ENCODE measurements around the gene KRTAP4-5. TPM values are rescaled to one million over a fixed set of nuclear protein-coding genes. Genes with fewer than 3 reads are reported as not detected.
"Not testable (repeated sequence)": the region's sequence is repeated elsewhere in the genome, so short reads cannot be mapped to it uniquely, and the experiment has no call there.

Gene KRTAP4-5
- not detected for total RNA-seq
- long read RNA-seq = 0 reads

DNA sequence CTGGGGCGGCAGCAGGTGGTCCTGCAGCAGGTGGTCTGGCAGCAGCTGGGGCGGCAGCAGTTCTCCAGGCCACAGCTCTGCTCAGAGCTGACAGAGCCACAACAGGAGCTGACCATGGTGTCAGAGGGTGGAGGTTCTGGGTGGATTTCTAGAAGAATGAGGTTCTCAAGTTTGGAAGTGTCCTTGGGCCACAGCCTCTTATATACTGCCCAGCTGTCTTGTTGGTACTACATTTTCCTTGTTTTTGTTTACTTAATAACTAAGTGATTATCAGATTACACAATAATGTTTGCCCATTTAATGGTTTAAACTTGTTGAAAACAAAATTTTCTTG, at the start of gene KRTAP4-5:
Gene KRTAP4-5, minus strand, starts transcription at position 174 of the 334 bp plus-strand sequence. Its CDS starts 58 bp downstream, at position 116.
- intact Hi-C loops (cut with DNase I) = no loop called here
- DNase-seq (ENCODE audit: low spot score) = no peak

DNA sequence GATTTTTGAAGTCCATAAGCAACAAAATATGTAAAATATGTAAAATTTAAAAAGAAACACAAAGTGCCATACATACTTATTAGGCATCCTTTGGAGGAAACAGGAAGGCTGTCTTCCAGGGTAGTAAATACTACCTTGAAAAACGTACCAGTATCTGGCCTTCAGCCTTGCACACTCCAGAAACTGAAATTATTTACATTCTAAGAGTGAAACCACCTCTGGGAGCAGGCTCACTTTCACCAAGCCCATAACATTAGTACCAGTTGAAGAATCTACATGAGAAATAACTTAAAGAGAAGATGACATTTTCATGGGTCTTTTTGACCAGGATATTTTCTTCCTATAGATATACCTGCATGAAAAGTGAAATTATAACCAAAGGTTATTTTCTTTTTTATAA, 46.4 kb upstream of the KRTAP4-5 start:
- intact Hi-C loops (cut with DNase I) = no loop called here
- DNase-seq (ENCODE audit: low spot score) = no peak

DNA sequence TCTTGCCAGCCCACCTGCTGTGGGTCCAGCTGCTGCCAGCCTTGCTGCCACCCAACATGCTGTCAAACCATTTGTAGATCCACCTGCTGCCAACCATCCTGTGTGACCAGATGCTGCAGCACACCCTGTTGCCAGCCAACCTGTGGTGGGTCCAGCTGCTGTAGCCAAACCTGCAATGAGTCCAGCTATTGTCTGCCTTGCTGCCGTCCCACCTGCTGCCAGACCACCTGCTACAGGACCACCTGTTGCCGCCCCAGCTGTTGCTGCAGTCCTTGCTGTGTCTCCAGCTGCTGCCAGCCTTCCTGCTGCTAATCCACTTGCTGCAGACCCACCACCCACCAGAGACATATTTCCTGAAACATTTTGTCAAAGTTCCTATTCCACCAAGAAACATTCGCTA, 40.7 kb upstream of the KRTAP4-5 start:
- intact Hi-C loops (cut with DNase I) = no loop called here
- DNase-seq (ENCODE audit: low spot score) = no peak

DNA sequence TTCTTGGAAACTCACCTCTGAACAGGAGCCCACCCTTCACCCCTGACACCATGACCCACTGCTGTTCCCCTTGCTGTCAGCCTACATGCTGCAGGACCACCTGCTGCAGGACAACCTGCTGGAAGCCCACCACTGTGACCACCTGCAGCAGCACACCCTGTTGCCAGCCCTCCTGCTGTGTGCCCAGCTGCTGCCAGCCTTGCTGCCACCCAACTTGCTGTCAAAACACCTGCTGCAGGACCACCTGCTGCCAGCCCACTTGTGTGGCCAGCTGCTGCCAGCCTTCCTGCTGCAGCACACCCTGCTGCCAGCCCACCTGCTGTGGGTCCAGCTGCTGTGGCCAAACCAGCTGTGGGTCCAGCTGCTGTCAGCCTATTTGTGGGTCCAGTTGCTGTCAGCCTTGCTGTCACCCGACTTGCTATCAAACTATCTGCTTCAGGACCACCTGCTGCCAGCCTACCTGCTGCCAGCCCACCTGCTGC, 40.3 kb upstream of the KRTAP4-5 start, which contains the start of gene KRTAP9-1:
Gene KRTAP9-1, plus strand, starts transcription at position 51 of the 482 bp plus-strand sequence. Its CDS starts 0 bp downstream, at position 51.
- DNase-seq (ENCODE audit: low spot score); intact Hi-C loops (cut with DNase I): not testable (repeated sequence)

DNA sequence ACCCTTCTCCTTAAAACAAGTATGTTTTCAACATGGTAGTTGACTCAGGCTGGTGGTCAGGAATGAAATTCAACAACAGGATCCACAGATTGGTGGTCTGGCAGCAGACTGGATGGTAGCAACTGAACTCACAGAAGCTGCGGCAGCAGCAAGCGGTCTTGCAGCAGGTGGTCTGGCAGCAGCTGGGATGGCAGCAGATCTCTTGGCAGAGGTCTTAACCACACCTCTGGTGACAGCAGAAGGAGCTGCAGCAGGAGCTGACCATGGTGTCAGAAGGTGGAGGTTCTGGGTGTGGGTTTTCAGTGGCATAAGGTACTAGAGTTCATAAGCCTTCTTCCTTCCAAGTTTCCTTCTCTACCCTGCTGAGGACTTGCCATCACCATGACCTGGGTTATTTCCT, 37.2 kb upstream of the KRTAP4-5 start:
- no peak for DNase-seq (ENCODE audit: low spot score)
- intact Hi-C loops (cut with DNase I) = no loop called here

DNA sequence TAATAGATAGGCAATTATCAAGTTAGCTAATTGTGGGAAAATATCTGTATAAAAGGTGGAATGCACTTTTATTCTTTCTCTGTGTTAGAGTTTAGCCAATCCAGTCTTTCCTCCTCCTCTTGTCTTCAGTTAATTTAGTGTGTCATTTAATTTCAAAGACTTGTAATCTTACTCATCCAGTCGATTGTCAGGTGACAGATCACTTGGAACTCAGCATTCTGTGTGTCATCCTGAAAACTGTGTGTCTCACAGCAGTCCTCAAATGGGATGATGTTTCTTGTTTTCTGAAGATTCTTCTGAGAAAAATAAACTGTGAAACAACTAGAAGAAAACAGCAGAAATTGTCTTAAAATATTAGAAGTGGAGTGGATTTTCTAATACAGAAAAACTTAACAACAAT, 35.4 kb upstream of the KRTAP4-5 start:
- no peak for DNase-seq (ENCODE audit: low spot score)
- intact Hi-C loops (cut with DNase I) = no loop called here

DNA sequence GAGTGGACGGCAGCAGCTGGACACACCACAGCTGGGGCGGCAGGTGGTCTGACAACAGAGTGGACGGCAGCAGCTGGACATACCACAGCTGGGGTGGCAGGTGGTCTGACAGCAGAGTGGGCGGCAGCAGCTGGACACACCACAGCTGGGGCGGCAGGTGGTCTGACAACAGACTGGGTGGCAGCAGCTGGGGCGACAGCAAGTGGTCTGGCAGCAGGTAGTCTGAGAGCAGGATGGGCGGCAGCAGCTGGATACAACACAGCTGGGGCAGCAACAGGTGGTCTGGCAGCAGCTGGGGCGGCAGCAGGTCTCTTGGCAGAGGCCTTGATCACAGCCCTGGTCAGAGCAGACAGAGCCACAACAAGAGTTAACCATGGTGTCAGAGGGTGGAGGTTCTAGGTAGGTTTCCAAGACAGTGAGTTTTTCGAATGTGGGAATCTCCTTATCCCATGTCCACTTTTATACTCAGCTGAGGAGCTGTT, 34.9 kb upstream of the KRTAP4-5 start, which contains the start of gene KRTAP4-1:
Gene KRTAP4-1, minus strand, starts transcription at position 432 of the 482 bp plus-strand sequence. Its CDS starts 57 bp downstream, at position 375.
- DNase-seq (ENCODE audit: low spot score) = no peak
- intact Hi-C loops (cut with DNase I) = no loop called here

DNA sequence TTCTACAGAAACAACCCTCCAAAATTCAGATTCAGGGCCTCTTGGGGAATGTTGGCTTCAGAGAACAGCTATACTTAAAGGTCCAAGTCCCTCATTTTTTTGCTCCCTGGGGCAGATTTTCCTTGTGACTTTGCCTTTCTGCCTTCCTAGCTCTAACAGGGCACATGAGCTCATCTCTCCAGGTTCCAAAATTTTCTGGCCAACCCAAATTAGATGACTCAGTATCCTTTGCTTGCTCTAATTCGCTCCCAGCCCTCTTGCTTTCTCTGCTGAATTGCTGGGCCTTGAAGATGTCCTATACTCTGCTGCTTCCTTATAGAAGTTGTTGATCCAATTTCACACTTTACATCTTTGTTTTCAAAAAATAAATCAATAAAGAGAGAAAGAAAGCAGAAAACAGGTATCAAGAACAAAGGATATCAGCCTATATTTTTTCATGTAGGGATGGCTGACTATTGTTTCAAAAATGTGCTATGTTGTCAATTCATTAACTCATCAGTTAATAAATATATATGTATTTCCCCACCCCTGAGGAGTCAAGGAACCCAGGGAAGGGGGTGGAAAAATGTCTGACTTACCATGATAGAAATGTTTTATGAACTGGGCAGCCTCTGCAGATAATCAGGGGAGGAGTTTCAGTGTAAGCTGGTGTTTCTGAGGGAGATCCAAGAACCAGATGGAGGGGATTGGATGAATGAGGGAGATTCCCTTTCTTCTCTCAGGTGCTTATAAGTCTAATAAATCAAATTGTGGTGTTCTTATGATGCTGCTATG, 29.4 kb upstream of the KRTAP4-5 start:
- intact Hi-C loops (cut with DNase I) = no loop called here

DNA sequence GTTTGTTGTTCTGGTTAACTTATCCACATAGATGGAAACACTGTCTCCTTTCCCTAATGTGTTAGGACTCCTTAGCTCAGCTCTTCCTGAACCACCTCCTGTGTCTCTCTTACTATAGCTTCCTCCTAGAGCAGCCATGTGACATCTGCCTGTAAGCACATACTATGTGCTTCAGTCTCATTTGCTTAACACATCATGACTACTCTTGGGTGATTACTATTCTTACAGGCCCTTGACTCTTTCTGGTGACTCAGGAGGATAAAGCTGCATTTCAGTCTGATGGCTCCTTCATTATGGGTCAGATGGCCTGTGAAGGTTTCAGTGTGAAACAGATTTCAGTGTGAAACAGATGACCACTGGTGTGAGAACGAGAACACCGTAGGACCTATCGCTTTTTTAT, 28.7 kb upstream of the KRTAP4-5 start:
- DNase-seq (ENCODE audit: low spot score) = no peak
- intact Hi-C loops (cut with DNase I) = no loop called here

More for the DNA sequence above, 29.4 kb upstream of the KRTAP4-5 start:
- DNase-seq (ENCODE audit: low spot score) = no peak

DNA sequence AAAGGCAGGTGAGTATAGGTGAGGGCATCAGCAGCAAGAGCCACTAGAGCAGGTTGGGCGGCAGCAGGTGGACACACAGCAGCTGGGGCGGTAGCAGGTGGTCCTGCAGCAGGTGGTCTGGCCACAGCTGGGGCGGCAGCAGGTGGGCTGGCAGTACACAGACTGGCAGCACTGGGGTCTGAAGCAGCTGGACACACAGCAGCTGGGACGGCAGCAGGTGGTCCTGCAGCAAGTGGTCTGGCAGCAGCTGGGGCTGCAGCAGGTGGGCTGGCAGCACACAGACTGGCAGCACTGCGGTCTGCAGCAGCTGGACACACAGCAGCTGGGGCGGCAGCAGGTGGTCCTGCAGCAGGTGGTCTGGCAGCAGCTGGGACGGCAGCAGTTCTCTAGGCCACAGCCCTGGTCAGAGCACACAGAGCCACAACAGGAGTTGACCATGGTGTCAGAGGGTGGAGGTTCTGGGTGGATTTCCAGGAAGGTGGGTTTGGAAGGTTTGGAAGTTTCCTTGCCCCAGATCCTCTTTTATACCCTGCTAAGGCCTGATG, 28.2 kb upstream of the KRTAP4-5 start, which contains the start of gene KRTAP4-2:
Gene KRTAP4-2, minus strand, starts transcription at position 495 of the 545 bp plus-strand sequence. Its CDS starts 57 bp downstream, at position 438.
- intact Hi-C loops (cut with DNase I) = no loop called here

DNA sequence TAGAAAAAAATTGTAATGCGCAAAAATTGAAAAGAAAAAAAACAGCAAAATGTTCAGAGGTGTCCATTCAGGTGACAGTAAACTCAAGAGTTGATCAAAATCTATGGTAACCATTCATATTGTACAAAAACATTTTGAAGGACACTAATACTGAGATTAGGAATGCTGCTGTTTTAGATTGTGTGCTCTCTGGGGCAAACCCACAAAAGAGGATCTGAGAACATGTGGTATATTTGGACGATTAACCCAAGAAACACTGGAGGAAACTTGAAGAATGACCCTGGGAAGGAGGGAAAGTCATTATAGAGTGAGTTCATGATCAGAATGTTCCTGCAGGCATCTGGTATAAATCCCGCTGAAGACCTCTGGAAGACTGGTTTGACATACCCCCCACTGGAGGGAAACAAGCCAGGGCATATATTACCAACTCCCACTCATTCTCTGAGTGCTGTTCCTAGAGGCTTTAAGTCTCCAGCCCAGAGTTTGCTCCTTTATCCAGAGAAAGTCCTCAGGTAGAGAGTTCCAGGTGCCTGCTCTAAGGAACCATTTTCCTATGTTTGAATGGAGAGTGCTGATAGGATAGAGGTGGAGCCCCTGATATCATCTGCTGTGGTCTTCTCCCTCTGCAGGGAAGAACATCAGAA, 27.2 kb upstream of the KRTAP4-5 start:
- no peak for DNase-seq (ENCODE audit: low spot score)
- intact Hi-C loops (cut with DNase I) = no loop called here

More for the DNA sequence above, 28.2 kb upstream of the KRTAP4-5 start, which contains the start of gene KRTAP4-2:
- DNase-seq (ENCODE audit: low spot score) = no peak

DNA sequence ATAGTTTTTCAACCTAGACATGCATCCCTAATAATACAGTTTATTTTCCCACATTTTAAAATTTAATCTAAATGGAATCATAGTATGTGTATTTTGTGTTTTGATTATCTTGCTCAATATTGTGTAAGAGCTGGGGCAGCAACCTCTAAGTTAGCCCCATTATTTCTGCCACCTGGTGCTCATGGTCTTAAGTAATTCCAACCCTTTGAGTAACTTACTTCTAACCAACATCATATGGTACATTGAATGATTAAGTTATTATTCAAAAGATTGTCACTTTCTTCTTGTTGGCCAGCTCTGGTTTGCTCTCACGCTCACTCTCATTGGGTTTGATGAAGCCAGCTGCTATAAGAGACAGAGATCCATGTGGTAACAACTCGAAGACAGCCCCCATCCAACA, 22.3 kb upstream of the KRTAP4-5 start:
- intact Hi-C loops (cut with DNase I) = no loop called here
- no peak for DNase-seq (ENCODE audit: low spot score)

DNA sequence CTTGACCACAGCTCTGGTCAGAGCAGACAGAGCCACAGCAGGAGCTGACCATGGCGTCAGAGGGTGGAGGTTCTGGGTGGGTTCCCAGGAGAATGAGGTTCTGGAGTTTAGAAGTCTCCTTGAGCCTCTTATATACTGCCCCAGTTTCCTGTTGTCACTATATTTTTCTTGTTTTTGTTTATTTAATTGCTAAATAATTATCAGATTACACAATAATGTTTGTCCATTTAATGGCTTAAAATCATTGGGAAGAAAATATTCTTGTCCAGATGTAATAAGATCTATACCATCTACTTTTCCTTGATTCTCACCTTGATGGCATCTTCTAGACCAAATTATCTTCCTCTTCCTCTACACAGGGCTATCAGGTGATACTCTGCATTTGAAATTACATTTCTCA, 18.5 kb upstream of the KRTAP4-5 start, which contains the start of gene KRTAP4-3:
Gene KRTAP4-3, minus strand, starts transcription at position 101 of the 400 bp plus-strand sequence. Its CDS starts 49 bp downstream, at position 52.
- no peak for DNase-seq (ENCODE audit: low spot score)
- intact Hi-C loops (cut with DNase I) = no loop called here

DNA sequence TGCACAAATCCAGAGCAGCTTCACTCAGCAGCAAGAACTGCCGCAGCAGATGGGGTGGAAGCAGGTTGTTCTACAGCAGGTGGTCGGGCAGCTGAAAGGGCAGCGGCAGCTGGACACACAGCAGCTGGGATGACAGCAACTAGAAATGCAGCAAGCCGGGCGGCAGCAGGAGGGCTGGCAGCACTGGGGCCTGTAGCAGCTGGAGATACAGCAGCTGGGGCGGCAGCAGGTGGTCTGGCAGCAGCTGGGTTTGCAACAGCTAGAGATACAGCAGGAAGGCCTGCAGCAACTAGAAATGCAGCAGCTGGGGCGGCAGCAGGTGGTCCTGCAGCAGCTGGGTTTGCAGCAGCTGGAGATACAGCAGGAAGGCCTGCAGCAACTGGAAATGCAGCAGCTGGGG, 17.9 kb upstream of the KRTAP4-5 start:
- DNase-seq (ENCODE audit: low spot score) = no peak
- intact Hi-C loops (cut with DNase I) = no loop called here

DNA sequence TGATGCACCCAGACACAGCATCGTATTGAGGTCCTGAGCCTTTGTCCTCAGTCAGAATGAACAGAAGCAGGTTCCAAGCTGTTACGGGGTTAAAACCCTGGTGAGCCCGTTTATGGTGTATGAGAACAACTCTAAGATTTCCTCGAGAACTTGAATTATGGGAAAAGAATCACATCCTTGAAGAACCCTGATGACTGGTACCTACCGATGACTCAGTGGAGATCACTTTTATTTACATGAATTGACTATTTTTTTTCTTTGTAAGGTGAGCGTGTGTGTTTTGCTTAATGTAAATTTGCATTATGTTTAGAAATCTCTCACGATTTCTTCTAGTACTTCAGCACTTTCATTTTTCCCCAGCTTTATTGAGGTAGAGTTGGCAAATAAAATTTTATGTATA, 14.2 kb upstream of the KRTAP4-5 start:
- DNase-seq (ENCODE audit: low spot score) = no peak
- intact Hi-C loops (cut with DNase I) = no loop called here

DNA sequence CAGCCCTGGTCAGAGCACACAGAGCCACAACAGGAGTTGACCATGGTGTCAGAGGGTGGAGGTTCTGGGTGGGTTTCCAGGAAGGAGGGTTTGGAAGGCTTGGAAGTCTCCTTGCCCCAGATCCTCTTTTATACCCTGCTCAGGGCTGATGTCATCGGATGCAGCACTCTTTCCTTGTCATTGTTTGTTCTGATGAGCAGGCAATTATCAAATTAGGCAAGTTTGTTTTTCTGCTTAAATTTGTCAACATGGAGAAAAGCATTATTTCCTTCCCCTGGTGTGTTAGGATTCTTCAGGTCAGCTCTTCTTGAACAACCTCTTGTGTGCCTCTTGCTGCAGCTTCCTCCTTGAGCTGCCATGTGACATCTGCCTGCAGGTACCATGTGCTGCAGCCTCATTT, 11.0 kb upstream of the KRTAP4-5 start, which contains the start of gene KRTAP4-4:
Gene KRTAP4-4, minus strand, starts transcription at position 101 of the 400 bp plus-strand sequence. Its CDS starts 57 bp downstream, at position 44.
- intact Hi-C loops (cut with DNase I) = no loop called here
- DNase-seq (ENCODE audit: low spot score) = no peak

DNA sequence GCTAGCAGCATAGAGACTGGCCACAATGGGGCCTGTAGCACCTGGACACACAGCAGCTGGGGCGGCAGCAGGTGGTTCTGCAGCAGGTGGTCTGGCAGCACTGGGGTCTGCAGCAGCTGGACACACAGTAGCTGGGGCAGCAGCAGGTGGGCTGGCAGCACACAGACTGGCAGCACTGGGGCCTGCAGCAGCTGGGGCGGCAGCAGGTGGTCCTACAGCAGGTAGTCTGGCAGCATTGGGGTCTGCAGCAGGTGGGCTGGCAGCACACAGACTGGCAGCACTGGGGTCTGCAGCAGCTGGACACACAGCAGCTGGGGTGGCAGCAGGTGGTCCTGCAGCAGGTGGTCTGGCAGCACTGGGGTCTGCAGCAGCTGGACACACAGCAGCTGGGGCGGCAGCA, 10.6 kb upstream of the KRTAP4-5 start:
- intact Hi-C loops (cut with DNase I); DNase-seq (ENCODE audit: low spot score): not testable (repeated sequence)

DNA sequence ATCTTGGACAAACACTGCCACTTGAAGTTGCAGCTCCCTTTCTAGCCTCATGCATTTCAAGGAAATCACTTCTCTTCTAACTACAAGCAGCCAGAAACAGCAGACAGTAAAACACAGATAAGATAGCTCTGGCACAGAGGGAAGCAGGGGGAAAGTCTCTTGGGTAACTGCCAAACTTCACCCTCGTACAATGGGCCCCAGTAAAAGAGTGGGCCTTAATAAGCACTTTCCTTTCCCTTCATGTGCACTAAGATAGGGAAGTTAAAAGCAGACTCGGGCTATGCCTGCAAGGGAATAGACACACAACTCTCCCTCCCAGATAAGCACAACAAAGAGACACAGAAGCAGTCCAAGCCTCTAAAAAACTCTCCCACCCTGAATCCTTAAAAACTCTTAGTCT, 4.2 kb upstream of the KRTAP4-5 start:
- intact Hi-C loops (cut with DNase I) = no loop called here
- no peak for DNase-seq (ENCODE audit: low spot score)

DNA sequence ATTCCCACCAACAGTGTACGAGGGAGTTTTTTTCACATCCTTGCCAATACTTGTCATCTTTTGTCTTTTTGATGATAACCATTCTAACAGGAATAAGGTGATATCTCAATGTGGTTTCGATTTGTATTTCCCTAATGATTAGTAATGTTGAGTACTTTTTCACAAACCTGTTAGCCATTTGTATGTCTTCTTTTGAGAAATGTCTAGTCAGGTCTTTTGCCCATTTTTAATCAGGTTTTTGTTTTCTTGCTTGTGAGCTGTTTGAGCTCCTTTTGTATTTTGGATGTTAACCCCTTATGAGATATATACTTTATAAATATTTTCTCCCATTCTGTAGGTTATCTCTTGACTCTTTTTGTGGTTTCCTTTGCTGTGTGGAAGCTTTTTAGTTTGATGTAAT, 1.9 kb upstream of the KRTAP4-5 start:
- DNase-seq (ENCODE audit: low spot score) = no peak
- intact Hi-C loops (cut with DNase I) = no loop called here

DNA sequence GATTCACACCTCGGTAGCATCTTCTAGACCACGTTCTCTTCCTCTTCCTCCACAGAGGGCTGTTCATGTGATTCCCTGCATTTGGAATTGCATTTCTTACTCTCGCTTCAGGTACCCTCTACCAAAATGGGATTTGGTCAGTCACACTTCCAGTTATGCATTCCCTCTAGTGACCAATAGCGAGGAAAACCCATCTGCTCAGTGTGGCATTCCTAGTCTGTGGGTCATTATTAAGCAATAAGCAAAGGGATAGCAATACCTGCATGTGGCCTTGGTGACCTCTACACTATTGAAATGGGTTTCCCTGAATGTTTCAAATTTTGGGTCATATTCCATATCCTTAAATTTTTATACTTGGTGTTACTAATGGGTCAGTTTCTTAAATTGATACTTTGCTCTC, 401 bp upstream of the KRTAP4-5 start:
- intact Hi-C loops (cut with DNase I) = no loop called here
- DNase-seq (ENCODE audit: low spot score) = no peak

Measured in cardiac septum (tissue), 1 donor.